Measurements from ENCODE around the gene SAMM50.

SAMM50 gene

DNA sequence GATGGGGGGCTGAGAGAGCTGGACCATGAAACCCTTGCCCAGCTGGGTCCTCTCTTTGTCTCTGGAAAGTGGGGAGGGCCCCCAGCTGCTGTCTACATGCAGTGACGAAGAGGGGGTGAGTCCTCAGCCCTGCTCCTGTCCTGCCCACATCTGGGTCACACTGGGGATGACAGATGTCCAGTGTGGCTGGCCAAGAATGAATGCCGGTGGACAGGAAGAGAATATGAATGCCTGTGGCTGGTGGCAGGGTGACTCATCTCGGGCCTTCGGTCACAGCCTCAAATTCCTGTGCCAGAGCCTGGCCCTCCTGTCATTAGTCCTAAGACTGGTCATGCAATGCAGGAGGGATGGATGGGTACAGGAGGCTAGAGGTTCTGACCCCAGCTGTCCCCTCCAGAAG is 33.9 kb upstream of the SAMM50 start:
- TF ChIP-seq, protein P1, sequence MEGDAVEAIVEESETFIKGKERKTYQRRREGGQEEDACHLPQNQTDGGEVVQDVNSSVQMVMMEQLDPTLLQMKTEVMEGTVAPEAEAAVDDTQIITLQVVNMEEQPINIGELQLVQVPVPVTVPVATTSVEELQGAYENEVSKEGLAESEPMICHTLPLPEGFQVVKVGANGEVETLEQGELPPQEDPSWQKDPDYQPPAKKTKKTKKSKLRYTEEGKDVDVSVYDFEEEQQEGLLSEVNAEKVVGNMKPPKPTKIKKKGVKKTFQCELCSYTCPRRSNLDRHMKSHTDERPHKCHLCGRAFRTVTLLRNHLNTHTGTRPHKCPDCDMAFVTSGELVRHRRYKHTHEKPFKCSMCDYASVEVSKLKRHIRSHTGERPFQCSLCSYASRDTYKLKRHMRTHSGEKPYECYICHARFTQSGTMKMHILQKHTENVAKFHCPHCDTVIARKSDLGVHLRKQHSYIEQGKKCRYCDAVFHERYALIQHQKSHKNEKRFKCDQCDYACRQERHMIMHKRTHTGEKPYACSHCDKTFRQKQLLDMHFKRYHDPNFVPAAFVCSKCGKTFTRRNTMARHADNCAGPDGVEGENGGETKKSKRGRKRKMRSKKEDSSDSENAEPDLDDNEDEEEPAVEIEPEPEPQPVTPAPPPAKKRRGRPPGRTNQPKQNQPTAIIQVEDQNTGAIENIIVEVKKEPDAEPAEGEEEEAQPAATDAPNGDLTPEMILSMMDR (IDR thresholded peaks at IDR 0.05): no peak

- TF ChIP-seq, protein P1 (IDR thresholded peaks at IDR 0.05): no peak
These were observed 33.1 kb upstream of the SAMM50 start for GRCh38 chr22:43922123-43922522.

DNA sequence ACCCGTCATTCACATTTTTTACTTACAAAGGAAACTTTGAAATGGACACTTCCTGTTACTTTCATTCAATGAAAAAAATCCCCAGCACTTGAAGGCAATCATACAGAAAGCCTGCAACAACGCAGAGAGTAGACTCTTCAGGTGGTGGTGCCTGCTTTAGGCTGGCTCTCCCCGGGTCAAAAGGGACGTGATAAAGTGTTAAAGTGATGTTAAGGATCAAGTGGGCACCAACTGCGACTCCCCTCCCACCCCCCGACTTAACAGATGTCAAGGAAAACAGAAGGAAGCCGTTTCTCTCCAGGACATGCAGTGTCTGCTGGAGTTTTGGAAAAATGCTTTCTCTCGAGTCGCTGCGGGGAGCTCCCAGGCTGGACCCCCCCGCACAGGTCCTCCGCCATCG is 32.1 kb upstream of the SAMM50 start:
- TF ChIP-seq, protein P1 (IDR thresholded peaks at IDR 0.05): no peak

DNA sequence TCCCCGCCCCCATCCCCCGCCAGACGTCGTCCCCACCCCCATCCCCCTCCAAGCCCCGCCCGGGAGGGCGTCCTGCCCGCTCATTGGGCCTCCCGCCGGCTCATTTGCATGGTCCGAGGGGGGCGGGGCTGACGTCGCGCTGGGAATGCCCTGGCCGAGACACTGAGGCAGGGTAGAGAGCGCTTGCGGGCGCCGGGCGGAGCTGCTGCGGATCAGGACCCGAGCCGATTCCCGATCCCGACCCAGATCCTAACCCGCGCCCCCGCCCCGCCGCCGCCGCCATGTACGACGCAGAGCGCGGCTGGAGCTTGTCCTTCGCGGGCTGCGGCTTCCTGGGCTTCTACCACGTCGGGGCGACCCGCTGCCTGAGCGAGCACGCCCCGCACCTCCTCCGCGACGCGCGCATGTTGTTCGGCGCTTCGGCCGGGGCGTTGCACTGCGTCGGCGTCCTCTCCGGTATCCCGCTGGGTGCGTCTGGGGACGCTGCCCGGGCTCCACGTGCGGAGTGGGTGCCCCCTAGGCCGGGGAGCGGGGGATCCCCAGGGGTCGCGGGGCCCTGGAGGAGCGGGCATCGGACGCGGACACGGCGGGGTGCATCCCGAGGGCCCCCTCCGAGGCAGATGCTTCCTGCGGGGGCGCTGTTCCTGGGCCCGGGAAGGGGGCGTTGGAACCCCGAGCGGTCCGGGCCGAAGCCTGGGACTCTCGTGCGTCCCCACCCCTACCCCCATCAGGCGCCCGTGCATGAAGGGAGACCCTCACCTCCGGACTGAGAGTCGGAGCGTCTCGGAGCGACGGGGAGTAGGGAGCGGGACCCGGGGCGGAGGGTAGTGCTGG is 31.4 kb upstream of the SAMM50 start, which contains the start of gene PNPLA3:
TSS of gene PNPLA3 (plus strand) at position 175 of the 834 bp plus-strand sequence. CDS start at position 282, 107 bp downstream.
- TF ChIP-seq, protein P1 (IDR thresholded peaks at IDR 0.05): peak; percentile 38; the same call in 1 of the 2 replicates

DNA sequence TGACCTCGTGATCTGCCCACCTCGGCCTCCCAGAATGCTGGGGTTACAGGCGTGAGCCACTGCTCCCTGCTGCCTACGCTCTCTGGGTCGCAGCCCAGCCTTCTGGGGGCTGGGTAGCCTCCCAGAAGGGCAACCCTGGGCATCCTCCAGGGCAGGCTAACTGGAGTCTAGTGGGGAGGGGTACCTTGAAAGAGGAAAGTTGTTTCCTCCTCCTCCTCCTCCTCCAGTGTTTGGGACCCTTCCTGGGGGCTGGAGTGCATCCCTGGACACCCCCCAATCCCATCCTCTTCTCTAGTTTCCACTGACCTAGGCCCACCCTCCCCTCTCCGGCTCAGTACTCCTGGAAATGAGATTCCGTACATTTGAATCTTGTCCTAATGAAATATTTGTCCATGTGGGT is 30.4 kb upstream of the SAMM50 start:
- TF ChIP-seq, protein P1 (IDR thresholded peaks at IDR 0.05): no peak

- TF ChIP-seq, protein P1 (IDR thresholded peaks at IDR 0.05): no peak
These were observed 29.6 kb upstream of the SAMM50 start for GRCh38 chr22:43925433-43926348.

- TF ChIP-seq, protein P1 (IDR thresholded peaks at IDR 0.05): no peak
These were observed 28.9 kb upstream of the SAMM50 start for GRCh38 chr22:43926349-43926710.
